Endothelial cell of umbilical vein (primary cell): ENCODE data around the gene THSD4. TPM values are rescaled to one million over a fixed set of nuclear protein-coding genes. Genes with fewer than 3 reads are reported as not detected.
A peak's percentile ranks its signal among the peaks of the same experiment; 100 is the strongest.

Experiments used
- BruUV-seq: library from RNA; stranded (reverse); fragments of 400-500 nt; replicated peaks from 2 replicates; lab custom pipeline; 2021; lab: Mats Ljungman, UMichigan
- CTCF ChIA-PET: fragments of 300-600, 350-600 bp; sonication (Branson Sonifier 250); formaldehyde crosslinking; loops from one replicate; lab custom pipeline; 2021; ENCODE audit warnings: antibody characterized with exemption, inconsistent platforms; lab: Charles Lee
- POLR2A ChIA-PET: fragments of 300-600, 350-600 bp; sonication (Branson Sonifier 250); formaldehyde crosslinking; loops from one replicate; lab custom pipeline; 2021; ENCODE audit warnings: antibody characterized with exemption, inconsistent platforms; lab: Charles Lee
- DNase-seq: peaks from one replicate; pipeline ENCODE4 v3.0.0-alpha.2; 2011; ENCODE audit warnings: low read depth, low spot score
- FAIRE-seq: peaks from 2 replicates; lab custom pipeline; 2011; peaks lifted over from hg19 to GRCh38; lab: Jason Lieb, UNC
- H2AFZ ChIP-seq: 2 replicates; pipeline ENCODE4 v1.6.0; 2012; ENCODE audit warnings: low read depth, low read length, control low read depth, inconsistent platforms
- H3K27ac ChIP-seq: 2 replicates; pipeline ENCODE4 v1.5.1; 2011; ENCODE audit warnings: low read depth, mild to moderate bottlenecking, control low read depth, low read length, moderate library complexity; ENCODE audit not compliant: insufficient read depth
- H3K27me3 ChIP-seq, 2 experiments: 2 replicates each; pipeline versions ENCODE4 v1.6.0 to v1.6.1; 2011; ENCODE audit warnings: low read length in 2 of 2, mixed read lengths in 1 of 2; ENCODE audit not compliant: control insufficient read depth in 2 of 2, insufficient read depth in 2 of 2
- H3K36me3 ChIP-seq, 2 experiments: 2 replicates in 1 of 2; 3 replicates in 1 of 2; pipeline ENCODE4 v1.5.1; 2011; ENCODE audit warnings: low read length in 2 of 2, mild to moderate bottlenecking in 1 of 2, moderate library complexity in 1 of 2; ENCODE audit not compliant: control insufficient read depth in 2 of 2, insufficient read depth in 2 of 2; ENCODE audit errors: extremely low read depth in 1 of 2
- H3K4me1 ChIP-seq: 3 replicates; pipeline ENCODE4 v1.5.1; 2011; ENCODE audit warnings: mild to moderate bottlenecking, low read length; ENCODE audit not compliant: control insufficient read depth, insufficient read depth; ENCODE audit errors: extremely low read depth
- H3K4me2 ChIP-seq: 2 replicates; pipeline ENCODE4 v1.6.1; 2011; ENCODE audit warnings: low read length, control low read depth, mixed read lengths; ENCODE audit not compliant: insufficient read depth
- H3K4me3 ChIP-seq, 3 experiments: fragments of 200-600 bp in 1 of 3; sonication (generic), shearing (Covaris generic) in 1 of 3; replicated peaks in 1 of 3; 2 replicates each; pipeline ENCODE4 v1.5.1; 2011 to 2016; ENCODE audit warnings: control low read depth in 3 of 3, low read length in 3 of 3, mild to moderate bottlenecking in 2 of 3, inconsistent platforms in 1 of 3, low read depth in 1 of 3, moderate library complexity in 1 of 3; ENCODE audit not compliant: insufficient read depth in 1 of 3
- H3K79me2 ChIP-seq: 2 replicates; pipeline ENCODE4 v1.6.0; 2012; ENCODE audit warnings: low read length, inconsistent platforms; ENCODE audit not compliant: control insufficient read depth, insufficient read depth
- H3K9ac ChIP-seq: replicated peaks from 2 replicates; pipeline ENCODE3; 2011; ENCODE audit warnings: low read length, control low read depth; ENCODE audit not compliant: insufficient read depth; ENCODE audit errors: extremely low read depth
- H3K9me1 ChIP-seq: replicated peaks from 3 replicates; pipeline ENCODE4 v1.6.0; 2011; ENCODE audit warnings: mild to moderate bottlenecking, low read length; ENCODE audit not compliant: control insufficient read depth, insufficient read depth; ENCODE audit errors: extremely low read depth
- H3K9me3 ChIP-seq: replicated peaks from 2 replicates; pipeline ENCODE4 v1.5.1; 2012; ENCODE audit warnings: low read length, inconsistent platforms; ENCODE audit not compliant: control insufficient read depth, insufficient read depth
- H4K20me1 ChIP-seq: replicated peaks from 2 replicates; pipeline ENCODE3; 2011; ENCODE audit warnings: mild to moderate bottlenecking, low read length; ENCODE audit not compliant: control insufficient read depth, insufficient read depth; ENCODE audit errors: extremely low read depth
- EZH2 ChIP-seq: IDR thresholded peaks from 2 replicates; pipeline ENCODE4 v1.6.1; 2012; ENCODE audit warnings: borderline replicate concordance, low read depth, mild to moderate bottlenecking, moderate library complexity, low read length, inconsistent platforms; ENCODE audit not compliant: severe bottlenecking
- FOS ChIP-seq: IDR thresholded peaks from 2 replicates; pipeline ENCODE4 v1.6.1; 2011; ENCODE audit warnings: mild to moderate bottlenecking, low read length, moderate library complexity, borderline replicate concordance; ENCODE audit not compliant: insufficient read depth
- GATA2 ChIP-seq: IDR thresholded peaks from 2 replicates; pipeline ENCODE4 v1.7.0; 2011; ENCODE audit warnings: low read depth, mild to moderate bottlenecking, moderate library complexity, mixed read lengths, low read length; ENCODE audit not compliant: insufficient read length, insufficient read depth
- JUN ChIP-seq: IDR thresholded peaks from 2 replicates; pipeline ENCODE4 v1.6.1; 2011; ENCODE audit warnings: borderline replicate concordance, low read depth; ENCODE audit not compliant: insufficient read length, insufficient read depth
- MAX ChIP-seq: IDR thresholded peaks from 2 replicates; pipeline ENCODE4 v1.6.1; 2011; ENCODE audit not compliant: insufficient read depth, insufficient read length
- MYC ChIP-seq: IDR thresholded peaks from one replicate; pipeline ENCODE4 v1.6.1; 2011; ENCODE audit warnings: mild to moderate bottlenecking, low read depth, low read length
- POLR2A ChIP-seq: IDR thresholded peaks from 2 replicates; pipeline ENCODE4 v1.6.1; 2012; ENCODE audit warnings: low read depth, mild to moderate bottlenecking, control low read depth, low read length
- POLR2AphosphoS5 ChIP-seq: IDR thresholded peaks from 2 replicates; pipeline ENCODE4 v1.6.1; 2012; ENCODE audit warnings: low read depth, mild to moderate bottlenecking, control low read depth, low read length, moderate library complexity; ENCODE audit not compliant: insufficient read depth
- dilution Hi-C: fragments of 300-500 bp; cut with MboI; formaldehyde crosslinking; loops from one replicate; pipeline ENCODE4 v1.15.0; 2019; ENCODE audit warnings: low sequenced_read_pairs; ENCODE audit not compliant: extremely low pct_ligation_motif_present
- intact Hi-C: fragments of 100-400 bp; cut with micrococcal nuclease; formaldehyde crosslinking; loops from one replicate; pipeline ENCODE4 v1.10.0; 2022
- polyA plus RNA-seq, 4 experiments: library from polyadenylated mRNA; depleted of rRNA in 3 of 4; stranded (reverse) in 3 of 4; unstranded in 1 of 4; fragments of >200 nt; gene quantifications; 2 replicates each; pipeline versions ENCODE4 v1.2.1 to v1.2.3, GENCODE V29; 2011 to 2012; ENCODE audit warnings: missing spikeins in 1 of 4
- total RNA-seq: library from RNA; stranded (reverse); gene quantifications from 2 replicates; pipeline ENCODE4 v1.2.3, GENCODE V29; 2021
- TF ChIP-seq, protein P1 (sequence below), 2 donors: IDR thresholded peaks; 1 replicate in 1 of 2; 2 replicates in 1 of 2; pipeline ENCODE4 v1.5.1; 2011; ENCODE audit warnings: low read length in 2 of 2, mild to moderate bottlenecking in 2 of 2, moderate library complexity in 2 of 2, control low read depth in 1 of 2, inconsistent platforms in 1 of 2, low read depth in 1 of 2; ENCODE audit not compliant: insufficient read depth in 1 of 2; ENCODE audit errors: extremely low read depth in 1 of 2

THSD4 gene
- total and polyA plus RNA-seq, 2 donors (not counting 3 experiments of a cell fraction or from before 2014, with no cell fraction given): 9.9 to 25.4 TPM

DNA sequence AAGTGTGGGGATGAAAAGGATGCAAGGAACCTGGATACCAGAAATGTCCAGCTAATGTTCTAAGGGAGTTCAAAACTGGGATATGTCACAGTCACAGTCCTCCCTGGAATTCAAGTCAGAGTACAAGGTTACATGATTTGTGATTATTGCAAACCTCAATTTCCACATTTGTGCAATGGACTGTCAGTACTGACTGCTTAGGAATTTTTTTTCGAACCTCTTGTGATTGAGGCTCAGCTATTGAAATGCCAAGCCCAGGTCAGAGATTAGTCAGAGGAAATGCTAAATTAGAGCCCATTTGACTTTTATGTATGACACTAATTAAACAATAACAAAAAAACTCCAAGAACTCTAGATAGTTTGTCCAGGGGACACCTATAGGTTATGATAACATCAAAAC, 210.2 kb downstream of the THSD4 start:
- dilution Hi-C loops: no loop called here
- peak; percentile 73 for FAIRE-seq

More for the DNA sequence above, 210.2 kb downstream of the THSD4 start:
- Histone ChIP-seq H2AFZ (no peak overlapping the region), H3K79me2 (no peaks in the 10 kb centered on the region), H3K27me3 (no peaks in the 10 kb centered on the region), H3K9me3 (no peaks in the 10 kb centered on the region), H3K9me1 (no peaks in the 10 kb centered on the region), H3K27ac (no peak overlapping the region), H3K4me3 (no peak overlapping the region), H4K20me1 (no peaks in the 10 kb centered on the region), H3K4me1 (peaks cover 11% of the 10 kb centered on the region), H3K36me3 (no peaks in the 10 kb centered on the region), H3K9ac (no peak overlapping the region), H3K4me2 (peak overlapping the region; percentile 38)
- intact Hi-C loops: no loop called here
- no TSS peak for BruUV-seq
- CTCF ChIA-PET: interaction anchor here (1.4 kb wide), 1 partner anchor 30 kb away, joined by 5 read pairs; no protein-coding TSS in a partner anchor
- POLR2A ChIA-PET: no interaction called here
- DNase-seq: peak; percentile 32
- no peak for TF ChIP-seq MYC
- TF ChIP-seq POLR2A: no peak
- TF ChIP-seq GATA2: peak; percentile 42
- TF ChIP-seq FOS: no peak
- TF ChIP-seq POLR2AphosphoS5: no peak
- no peak for TF ChIP-seq EZH2
- TF ChIP-seq, protein P1, sequence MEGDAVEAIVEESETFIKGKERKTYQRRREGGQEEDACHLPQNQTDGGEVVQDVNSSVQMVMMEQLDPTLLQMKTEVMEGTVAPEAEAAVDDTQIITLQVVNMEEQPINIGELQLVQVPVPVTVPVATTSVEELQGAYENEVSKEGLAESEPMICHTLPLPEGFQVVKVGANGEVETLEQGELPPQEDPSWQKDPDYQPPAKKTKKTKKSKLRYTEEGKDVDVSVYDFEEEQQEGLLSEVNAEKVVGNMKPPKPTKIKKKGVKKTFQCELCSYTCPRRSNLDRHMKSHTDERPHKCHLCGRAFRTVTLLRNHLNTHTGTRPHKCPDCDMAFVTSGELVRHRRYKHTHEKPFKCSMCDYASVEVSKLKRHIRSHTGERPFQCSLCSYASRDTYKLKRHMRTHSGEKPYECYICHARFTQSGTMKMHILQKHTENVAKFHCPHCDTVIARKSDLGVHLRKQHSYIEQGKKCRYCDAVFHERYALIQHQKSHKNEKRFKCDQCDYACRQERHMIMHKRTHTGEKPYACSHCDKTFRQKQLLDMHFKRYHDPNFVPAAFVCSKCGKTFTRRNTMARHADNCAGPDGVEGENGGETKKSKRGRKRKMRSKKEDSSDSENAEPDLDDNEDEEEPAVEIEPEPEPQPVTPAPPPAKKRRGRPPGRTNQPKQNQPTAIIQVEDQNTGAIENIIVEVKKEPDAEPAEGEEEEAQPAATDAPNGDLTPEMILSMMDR (IDR thresholded peaks at IDR 0.05; ENCODE audit: extremely low read depth in 1 of 2, insufficient read depth in 1 of 2, low read depth in 1 of 2, low read length in 2 of 2): no peak
- no peak for TF ChIP-seq MAX
- TF ChIP-seq JUN: peak; percentile 3
